ENCODE results near the gene CACNA2D3.

DNA sequence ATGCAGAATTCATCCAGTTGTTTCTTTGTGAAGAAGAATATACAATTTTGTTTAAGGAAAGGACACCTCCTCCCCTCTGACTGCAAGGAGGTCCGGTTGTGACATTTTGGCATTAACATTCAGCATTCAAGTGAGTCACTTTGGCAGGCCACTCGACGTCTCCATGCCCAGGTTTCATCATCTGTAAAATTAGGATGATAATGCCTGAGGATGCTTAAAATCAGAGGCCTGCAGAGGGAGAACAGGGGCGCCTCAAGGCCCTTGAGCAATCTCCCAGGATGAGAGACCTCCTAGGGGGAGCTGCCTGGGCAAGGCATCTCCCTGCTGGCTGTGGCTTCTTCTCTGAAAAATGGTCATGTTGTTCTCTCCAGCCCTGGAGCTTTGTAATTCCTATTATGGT is 236.0 kb downstream of the CACNA2D3 start:
- TF ChIP-seq CTCF (IDR thresholded peaks at IDR 0.05; ENCODE audit: poor library complexity): no peak
- no peak for TF ChIP-seq EZH2phosphoT487 (IDR thresholded peaks at IDR 0.05; ENCODE audit: low read depth, severe bottlenecking, unreplicated experiment)

Data from hepatocyte (in vitro differentiated cells).